HG02678 (cell line): ENCODE measurements around the gene HSFX4.
"Not testable (repeated sequence)": the region's sequence is repeated elsewhere in the genome, so short reads cannot be mapped to it uniquely, and the experiment has no call there.

ENCODE experiments used
- ATAC-seq: cut with Tn5 transposase; IDR thresholded peaks from one replicate; pipeline ENCODE4 v1.9.1; 2021; ENCODE audit warnings: mild to moderate bottlenecking, moderate library complexity; ENCODE audit not compliant: unreplicated experiment

The HSFX4 gene, protein sequence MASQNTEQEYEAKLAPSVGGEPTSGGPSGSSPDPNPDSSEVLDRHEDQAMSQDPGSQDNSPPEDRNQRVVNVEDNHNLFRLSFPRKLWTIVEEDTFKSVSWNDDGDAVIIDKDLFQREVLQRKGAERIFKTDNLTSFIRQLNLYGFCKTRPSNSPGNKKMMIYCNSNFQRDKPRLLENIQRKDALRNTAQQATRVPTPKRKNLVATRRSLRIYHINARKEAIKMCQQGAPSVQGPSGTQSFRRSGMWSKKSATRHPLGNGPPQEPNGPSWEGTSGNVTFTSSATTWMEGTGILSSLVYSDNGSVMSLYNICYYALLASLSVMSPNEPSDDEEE

GRCh38 chrX:149929400-149929799 is at the start of gene HSFX4:
Gene HSFX4, plus strand, starts transcription at chrX:149929573. Its CDS starts 72 bp downstream, at chrX:149929645.
- not testable (repeated sequence) for ATAC-seq

- ATAC-seq: no peak
Measured at GRCh38 chrX:149881081-149881711, 48.2 kb upstream of the HSFX4 start, which contains the start of gene MAGEA8. Gene MAGEA8, plus strand, starts transcription at chrX:149881183. Its CDS starts 3,090 bp downstream, at chrX:149884273.

DNA sequence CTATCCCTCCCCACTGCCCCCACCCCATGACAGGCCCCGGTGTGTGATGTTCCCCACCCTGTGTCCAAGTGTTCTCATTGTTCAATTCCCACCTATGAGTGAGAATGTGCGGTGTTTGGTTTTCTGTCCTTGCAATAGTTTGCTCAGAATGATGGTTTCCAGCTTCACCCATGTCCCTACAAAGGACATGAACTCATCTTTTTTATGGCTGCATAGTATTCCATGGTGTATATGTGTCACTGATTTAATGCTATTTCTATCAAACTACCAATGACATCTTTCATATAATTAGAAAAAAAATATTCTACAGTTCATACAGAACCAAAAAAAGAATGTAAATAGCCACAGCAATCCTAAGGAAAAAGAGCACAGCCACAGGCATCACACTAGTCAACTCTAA is 38.5 kb upstream of the HSFX4 start:
- not testable (repeated sequence) for ATAC-seq

- no peak for ATAC-seq
Measured at GRCh38 chrX:149898554-149898953, 30.8 kb upstream of the HSFX4 start.

DNA sequence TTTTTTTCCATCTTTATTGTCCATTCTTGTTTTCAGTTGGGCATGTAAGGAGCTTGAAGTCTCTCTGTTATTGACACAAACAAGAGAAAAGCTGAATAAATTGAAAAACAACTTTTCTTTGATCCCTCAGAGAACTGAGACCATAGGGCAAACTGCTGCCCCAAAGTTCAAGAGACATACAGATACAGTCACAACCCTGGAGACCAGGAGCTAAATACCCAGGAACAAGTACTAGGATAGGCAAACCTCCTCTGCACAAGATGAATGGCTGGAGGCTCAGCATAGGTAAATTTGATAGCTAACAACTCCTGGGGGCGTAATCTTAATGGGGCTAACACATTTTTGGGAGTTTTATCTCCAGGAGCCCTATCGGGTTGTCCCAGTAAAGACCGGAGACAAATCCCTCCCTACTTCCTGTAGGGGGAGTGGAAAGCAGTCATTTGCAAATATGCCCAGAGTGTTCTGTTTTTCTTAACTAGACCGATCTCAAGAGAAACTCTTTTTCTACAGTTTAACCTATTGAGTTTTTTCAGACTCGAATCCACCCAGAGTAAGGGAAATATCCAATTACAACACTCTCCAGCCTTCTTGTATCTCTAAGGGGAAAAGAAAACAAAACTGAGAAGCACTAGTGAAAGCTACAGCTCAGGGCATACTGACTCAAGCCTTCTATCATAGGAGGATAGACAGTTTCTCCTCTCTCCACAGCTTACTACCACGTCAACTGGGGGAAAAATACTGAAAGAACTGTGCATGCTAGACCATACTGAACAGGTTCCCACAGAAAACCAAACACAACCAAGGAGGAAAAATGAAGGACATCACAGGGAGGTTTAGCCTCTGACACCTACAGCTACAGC is 25.3 kb upstream of the HSFX4 start:
- peak; percentile 88 for ATAC-seq

- ATAC-seq: peak; percentile 57
Measured at GRCh38 chrX:149908308-149908707, 21.1 kb upstream of the HSFX4 start.

DNA sequence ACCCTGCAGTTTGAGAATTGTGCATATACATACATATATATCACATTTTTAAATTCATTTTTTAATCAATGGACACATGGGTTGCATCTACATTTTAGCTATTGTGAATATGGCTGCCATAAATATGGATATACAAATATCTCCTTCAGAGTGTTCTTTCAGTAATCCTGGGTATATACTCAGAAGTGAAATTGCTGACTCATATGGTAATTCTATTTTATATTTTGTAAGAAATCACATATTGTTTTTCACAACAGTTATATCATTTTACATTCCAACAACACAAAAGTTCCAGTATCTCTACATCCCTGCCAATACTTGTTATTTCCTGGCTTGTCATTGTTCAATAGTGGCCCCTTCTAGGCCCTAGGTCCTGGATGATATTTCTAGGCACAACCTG is 20.6 kb upstream of the HSFX4 start:
- no peak for ATAC-seq

- ATAC-seq: no peak
Measured at GRCh38 chrX:149909324-149910177, 19.8 kb upstream of the HSFX4 start.

DNA sequence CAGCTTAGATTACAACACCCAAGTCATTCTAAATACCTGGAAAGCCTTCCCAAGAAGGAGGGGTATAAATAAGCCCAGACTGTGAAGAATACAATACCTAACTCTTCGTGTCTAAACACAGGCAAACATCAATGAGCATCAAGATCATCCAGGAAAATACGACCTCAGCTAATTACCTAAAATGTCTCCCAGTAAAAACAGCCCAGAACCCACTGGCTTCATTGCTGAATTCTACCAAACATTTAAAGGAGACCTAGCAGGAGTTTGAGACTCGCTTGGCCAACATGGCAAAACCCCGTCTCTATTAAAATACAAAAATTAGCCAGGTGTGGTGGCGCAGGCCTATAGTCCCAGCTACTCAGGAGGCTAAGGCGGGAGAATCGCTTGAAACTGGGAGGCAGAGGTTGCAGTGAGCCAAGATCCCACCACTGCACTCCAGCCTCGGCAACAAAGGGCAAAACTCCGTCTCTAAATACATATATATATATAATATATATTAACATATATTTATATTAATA is 19.1 kb upstream of the HSFX4 start:
- no peak for ATAC-seq

- peak; percentile 85 for ATAC-seq
Measured at GRCh38 chrX:149916745-149917392, 12.5 kb upstream of the HSFX4 start.

DNA sequence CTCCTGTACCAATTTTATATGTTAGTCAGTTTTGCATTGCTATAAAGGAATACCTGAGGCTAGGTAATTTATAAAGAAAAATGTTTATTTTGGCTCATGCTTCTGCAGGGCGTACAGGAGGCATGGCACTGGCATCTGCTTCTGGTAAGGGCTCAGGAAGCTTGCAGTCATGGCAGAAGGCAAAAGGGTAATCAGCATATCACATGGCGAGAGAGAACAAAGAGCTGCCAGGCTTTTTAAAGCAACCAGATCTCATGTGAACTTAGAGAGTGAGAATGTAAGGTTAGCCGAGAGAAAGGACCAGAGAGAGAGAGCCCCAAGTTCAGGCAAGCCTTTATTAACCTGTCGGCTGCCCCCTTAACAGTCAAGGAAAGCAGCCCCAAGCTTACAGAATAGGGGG is 5.5 kb upstream of the HSFX4 start:
- ATAC-seq: not testable (repeated sequence)

GRCh38 chrX:149924434-149924833 is 4.9 kb upstream of the HSFX4 start:
- ATAC-seq: not testable (repeated sequence)

DNA sequence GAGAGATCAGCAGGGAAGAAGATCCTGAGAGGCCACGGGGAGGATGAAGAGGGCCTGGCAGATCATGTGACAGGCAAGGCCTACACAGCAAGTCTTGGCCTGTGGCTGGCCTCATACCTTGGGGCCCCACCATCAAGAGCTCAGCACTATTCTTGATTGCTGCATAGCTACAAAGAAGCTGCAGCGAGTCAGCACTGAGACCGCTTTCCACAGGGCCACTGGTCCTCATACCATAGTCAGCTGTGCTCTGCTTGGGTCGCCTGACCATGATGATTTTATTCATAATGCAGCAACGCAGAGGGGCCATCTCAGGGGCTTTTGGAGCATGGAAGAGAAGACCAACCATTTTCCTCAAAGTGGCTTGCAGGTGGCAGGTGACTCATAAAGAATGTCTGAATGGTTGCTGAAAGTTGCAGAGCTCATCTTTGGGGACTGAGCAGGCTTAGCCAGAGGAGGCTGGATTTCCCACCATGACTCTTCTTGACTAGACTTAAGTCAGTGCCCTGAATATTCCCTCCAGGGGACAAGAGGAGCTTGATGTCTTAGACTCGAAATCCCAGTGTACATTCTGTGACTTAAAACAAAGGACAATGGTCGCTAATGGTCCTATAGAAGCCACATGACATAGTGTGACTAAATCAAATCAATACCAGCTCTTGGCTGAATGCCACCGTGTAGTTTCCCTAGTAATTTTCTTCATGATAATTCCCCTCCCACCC is 2.0 kb upstream of the HSFX4 start:
- peak; percentile 59 for ATAC-seq

- ATAC-seq: peak; percentile 40
Measured at GRCh38 chrX:149927964-149928258, 1.5 kb upstream of the HSFX4 start.

- ATAC-seq: not testable (repeated sequence)
Measured at GRCh38 chrX:149928635-149929034, 738 bp upstream of the HSFX4 start.

GRCh38 chrX:149931355-149931754 is 2.0 kb downstream of the HSFX4 start:
- not testable (repeated sequence) for ATAC-seq

GRCh38 chrX:149932150-149932549 is 2.8 kb downstream of the HSFX4 start:
- ATAC-seq: not testable (repeated sequence)

- not testable (repeated sequence) for ATAC-seq
Measured at GRCh38 chrX:149932970-149933369, 3.6 kb downstream of the HSFX4 start.

GRCh38 chrX:149933547-149933946 is 4.2 kb downstream of the HSFX4 start:
- ATAC-seq: not testable (repeated sequence)
